HG03457 (cell line): Measurements from ENCODE around the gene PPP1R3D.

ENCODE experiments used
- ATAC-seq: cut with Tn5 transposase; IDR thresholded peaks from one replicate; pipeline ENCODE4 v1.9.1; 2021; ENCODE audit warnings: moderate number of reproducible peaks; ENCODE audit not compliant: unreplicated experiment

PPP1R3D gene

DNA sequence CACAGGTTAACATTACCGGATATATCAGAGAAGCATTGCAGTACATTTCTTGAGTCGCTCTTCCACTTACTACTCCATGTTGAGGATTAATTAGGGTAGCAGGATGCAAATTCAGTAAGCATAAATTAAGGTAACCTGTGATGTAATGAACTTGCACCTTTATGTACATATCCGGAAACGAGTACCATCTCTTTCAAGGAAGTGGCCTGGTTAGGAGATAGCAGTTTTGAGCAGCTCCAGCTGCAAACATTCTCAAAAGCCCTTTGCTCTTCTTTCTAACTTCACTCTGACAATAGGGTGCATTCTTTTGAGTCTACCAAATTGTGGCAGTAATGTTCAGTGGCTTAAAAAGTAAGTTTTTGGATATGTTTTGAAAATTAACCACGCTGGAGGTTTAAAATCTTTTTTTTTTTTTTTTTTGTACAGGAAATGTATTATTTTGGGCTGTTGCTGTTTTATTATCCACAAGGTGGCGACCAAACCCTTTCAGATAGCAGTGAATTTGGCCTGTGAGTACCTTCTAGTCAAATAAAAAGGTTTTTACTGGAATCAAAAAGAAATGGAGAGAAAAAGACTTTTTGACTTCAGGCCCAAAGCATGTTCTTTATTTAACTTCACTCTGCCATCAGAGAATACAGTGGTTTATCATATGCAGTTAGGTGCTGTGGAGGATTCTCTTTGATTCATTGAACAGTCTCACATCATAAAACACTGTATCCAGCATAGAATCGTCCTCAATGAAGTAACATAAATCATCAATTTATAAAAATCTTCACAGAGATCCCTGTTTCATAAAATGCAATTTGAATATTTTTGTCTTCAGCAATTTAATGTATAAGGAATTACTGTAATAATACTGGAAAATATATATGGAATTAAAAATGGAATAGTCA, 9.0 kb upstream of the PPP1R3D start:
- ATAC-seq = no peak

DNA sequence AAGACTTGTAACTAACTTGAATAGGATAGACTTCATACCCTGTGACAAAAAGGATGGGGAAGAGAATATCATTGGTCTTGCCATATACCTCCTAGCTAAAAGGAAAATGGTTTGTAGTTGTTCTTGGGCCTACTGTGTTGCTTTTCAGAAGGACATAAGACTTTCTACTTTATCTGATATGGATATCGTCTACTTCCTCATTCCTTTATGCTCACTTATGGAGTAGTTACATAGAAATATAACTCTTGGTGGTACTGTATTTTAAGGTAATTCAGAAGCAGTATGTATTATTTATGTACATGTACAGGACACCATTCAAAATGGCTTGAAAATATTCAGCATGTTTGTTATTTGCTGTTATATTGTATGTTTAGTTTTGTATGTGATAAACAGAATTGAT, 8.1 kb upstream of the PPP1R3D start:
- ATAC-seq = no peak

DNA sequence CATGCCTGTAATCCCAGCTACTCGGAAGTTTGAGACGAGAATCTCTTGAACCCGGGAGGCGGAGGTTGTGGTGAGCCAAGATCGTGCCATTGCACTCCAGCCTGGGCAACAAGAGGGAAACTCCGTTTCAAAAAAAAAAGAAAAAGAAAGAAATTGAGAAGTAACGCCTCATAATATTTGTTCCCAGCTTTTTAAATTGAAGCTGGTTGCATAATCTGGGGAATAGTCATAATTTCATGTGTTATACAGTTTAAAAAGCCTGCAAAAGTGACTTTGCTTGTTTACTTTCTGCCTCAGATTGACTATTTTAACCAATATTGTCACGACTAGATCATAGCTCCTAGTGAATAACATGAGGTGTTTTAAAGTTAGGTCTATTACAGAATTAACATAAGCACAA, 7.3 kb upstream of the PPP1R3D start:
- ATAC-seq = no peak

DNA sequence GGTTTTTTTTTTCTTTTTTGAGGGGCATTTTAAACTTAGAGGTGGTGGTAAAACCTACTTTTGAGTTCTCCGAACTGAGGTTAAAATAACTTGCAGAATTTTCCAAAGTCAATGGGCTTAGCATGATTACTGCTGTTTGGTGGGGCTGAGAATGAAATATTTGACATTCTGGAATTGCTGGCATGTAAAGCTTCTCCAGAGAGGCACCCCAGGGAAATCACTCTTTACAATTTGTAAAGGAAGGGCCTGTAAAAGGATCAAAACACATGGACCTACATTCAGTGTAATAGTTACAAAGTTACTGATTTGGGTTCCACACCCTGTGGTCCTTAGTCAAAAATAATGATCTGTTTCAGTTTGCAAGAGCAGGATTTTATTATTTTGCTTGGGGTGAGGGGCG, 5.6 kb upstream of the PPP1R3D start:
- ATAC-seq = no peak

DNA sequence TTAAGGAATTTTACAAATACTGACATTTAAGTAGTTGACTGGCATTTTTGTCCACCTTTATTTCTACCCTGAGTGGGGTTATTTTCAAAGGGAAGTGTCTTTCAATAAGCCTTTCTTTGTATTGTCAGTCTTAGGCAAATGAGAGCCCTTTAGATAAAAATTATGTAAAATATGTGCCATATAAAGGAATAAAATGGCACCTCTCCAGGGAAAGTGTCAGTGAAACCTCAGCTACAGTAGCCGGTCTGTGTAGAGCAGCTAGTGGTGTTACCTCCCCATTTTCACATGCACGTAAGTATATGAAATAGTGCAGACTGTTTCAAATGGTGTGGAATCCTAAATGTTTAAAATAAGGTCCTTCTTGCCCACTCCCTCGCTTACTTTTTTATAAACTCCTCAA, 5.1 kb upstream of the PPP1R3D start:
- ATAC-seq = no peak

DNA sequence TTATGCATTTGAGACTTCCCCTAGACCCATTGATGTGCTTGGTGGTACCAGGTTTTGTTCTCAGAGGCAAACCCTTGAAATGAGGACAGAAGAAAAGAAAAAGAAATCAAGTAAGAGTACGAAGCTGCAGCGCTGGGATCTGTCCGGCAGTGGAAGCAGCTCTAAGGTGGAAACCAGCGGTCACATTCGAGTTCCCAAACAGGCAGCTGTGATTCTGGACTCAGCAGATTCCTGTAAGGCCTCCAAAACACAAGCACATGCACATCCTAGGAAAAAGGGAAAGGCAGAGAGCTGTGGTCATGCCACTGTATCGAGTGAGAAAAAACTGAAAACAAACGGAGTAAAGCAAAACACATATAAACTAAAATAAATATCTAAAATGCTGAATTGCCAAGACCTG, 4.6 kb upstream of the PPP1R3D start:
- no peak for ATAC-seq

DNA sequence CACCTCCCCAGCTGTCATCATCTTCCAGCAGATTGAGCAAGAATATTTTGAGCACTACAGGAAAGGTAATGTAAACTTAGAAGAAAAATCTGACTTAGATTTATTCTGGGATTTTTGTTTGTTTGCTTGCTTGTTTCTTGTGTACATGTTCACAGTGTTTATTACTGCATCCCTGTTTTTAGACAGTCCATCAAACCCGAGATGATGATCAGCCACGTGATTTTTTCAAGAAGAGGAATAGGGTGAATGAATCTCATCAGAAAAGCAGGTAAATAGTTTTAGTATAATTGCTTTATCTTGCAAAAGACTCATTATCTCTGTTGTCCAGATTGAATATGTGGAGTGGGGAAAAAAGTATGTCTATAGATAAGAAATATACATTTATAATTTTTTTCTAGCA, 2.1 kb upstream of the PPP1R3D start:
- ATAC-seq = no peak

DNA sequence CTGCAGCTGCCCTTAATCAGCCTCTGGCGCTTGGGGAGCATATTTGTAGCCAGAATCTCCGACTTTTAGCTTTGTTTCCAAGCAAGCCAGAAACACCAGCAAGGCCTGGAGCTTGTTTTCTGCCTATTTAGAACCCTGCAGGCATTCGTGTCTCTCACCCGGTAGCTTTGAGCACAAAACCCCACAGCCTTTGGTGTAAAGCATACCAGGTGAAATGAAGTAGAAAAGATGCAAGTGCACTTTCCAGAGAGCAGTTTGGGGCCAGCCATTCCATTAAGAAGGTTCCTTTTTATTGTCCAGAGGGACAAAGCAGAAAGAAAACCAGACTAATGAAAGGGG, 820 bp upstream of the PPP1R3D start:
- ATAC-seq = no peak

DNA sequence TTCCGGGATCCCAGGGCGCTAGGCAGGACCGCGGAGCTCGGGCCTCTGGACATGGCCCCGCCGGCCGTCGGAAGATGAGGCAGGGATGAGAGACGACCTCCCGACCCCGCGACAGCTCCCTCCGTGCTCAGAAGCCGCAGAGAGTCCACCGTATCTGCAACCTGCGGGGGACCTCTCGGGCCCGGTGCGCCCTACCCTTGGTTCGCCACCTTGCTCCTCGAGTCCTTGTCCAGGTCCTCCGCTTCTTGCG, 301 bp downstream of the PPP1R3D start:
- ATAC-seq = peak; percentile 22

DNA sequence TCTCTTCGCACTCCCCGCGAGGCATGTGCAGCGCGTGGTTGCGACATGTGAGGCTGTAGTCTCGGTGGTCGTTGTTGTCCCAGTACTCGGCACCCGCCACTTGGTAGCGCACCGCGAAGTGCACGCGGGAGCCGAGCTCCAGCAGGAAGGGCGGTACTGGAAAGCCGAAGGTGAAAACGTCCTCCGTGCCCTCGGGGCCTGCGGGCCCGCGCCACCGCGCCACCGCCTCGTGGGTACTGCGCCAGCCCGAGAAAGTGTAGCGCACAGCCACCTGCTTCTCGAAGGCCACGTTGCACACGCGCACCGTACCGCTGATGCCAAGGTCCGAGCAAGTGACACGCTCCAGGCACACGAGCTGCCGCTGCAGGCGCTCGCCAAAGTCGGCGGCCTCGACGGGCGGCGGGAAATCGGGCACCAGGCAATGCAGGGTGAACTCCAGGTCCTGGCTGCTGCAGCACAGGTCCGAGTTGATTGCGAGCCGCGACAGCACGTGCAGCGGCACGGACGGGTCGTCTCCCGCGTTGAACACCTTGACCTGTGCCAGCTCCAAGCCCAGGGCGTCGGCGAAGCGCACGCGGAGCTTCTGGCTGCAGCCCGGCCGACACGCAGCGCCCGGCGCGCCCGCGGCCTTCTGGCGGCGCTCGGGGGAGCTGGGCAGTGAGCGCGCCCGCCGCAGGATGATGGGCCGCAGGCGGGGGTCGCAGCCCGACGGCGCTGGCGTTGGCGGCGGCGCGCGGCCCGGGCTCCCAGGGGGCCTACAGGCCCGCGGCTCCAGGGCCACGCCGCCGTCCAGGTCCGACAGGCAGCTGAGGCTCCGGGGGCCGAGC, 840 bp downstream of the PPP1R3D start:
- ATAC-seq = peak; percentile 20

DNA sequence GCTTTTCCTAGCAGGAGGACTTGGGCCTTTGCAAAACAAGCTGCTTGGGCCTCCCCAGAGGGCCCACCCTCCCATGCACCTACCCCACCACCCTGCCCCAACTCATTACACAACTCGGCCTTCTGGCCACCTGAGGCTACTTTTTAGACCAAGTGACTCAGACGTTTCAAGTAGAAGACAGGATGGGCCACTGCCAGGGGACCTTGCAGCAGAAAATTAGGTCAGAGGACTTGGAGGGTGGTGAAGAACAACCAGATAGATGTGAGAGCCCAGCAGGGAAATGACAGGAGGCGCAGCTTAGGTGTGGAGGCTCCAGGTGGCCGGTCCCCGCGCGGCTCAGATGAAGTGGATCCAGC, 1.4 kb downstream of the PPP1R3D start:
- ATAC-seq = no peak

DNA sequence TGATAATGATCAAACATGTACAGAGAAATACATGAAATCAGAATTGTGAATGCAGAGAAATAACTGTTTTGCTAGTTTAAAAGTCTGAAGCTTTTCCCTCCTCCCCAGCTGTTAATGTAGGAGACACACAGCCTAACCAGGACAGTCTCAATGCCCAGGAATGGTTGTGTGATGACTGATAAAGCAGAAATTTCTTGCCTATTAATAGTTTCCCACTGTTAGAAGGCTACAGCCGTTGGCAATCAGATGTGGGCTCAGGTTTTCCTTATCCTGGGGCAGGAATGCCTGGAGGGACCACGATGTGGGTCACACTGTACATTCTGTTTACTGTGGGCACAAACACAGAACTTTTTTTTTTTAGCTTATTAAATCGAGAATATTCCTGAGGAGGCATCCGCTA, 1.9 kb downstream of the PPP1R3D start:
- no peak for ATAC-seq

DNA sequence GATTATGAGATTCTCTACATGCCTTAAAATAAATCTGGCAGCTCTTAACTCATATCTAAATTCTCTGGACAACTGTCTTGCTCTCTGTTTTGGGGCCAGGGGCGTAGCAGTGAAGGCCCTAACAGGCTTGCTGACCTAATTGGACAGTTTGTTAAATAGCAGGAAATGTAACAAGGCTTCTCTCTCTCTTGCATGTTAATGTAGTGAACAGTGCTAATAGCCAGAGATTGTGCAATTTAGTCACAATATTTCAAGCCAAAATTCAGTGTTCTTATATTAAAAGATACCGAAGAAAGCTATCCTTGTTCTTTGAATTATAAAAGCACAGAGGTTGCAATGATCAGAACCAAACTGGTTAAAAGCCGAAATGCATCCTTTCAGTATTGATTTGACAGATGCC, 3.0 kb downstream of the PPP1R3D start:
- ATAC-seq = no peak

DNA sequence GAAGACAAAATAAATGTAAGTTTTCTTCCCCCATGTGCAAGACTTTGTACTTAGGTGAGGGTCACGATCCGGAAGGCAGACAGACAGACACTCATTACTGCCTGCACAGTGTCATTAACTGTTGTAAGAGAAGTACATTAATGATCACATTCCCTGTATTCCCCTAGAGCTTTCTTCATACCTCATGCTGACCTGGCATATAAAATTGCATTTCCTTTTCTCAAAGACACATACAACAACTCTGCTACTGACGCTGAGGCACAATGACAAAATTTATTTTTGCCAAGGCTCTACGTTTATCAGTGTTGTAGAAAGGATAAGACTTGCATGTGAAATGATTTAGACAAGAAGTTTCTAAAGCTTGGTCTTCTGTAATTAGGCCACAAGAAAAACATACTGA, 3.7 kb downstream of the PPP1R3D start:
- ATAC-seq = no peak

DNA sequence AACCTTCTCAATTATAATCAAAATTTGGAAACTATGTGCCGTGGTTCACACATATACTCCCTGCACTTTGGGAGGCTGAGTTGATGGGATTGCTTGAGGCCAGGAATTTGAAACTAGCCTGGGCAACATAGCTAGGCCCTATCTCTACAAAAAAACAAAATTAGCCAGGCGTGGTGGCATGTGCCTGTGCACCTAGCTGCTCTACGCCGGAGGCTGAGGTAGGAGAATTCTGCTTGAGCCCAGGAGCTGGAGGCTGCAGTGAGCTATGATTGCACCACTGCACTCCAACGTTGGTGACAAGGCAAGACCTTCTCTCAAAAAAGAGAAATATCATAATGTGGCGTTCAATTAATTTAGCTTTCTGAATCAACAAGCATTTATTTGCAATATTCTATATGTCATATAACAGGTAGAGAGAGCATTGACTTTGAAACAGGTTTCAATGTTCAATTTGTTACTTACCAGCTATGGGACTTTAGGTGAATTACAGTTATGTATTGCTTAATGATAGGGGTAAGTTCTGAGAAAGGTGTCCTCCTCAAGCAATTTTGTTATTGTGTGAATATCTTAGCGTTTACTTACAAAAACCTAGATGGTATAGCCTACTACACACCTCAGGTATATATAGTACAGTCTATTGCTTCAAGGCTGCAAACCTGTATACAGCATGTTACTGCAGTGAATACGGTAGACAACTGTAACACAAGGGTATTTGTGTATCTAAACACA, 4.5 kb downstream of the PPP1R3D start:
- no peak for ATAC-seq

DNA sequence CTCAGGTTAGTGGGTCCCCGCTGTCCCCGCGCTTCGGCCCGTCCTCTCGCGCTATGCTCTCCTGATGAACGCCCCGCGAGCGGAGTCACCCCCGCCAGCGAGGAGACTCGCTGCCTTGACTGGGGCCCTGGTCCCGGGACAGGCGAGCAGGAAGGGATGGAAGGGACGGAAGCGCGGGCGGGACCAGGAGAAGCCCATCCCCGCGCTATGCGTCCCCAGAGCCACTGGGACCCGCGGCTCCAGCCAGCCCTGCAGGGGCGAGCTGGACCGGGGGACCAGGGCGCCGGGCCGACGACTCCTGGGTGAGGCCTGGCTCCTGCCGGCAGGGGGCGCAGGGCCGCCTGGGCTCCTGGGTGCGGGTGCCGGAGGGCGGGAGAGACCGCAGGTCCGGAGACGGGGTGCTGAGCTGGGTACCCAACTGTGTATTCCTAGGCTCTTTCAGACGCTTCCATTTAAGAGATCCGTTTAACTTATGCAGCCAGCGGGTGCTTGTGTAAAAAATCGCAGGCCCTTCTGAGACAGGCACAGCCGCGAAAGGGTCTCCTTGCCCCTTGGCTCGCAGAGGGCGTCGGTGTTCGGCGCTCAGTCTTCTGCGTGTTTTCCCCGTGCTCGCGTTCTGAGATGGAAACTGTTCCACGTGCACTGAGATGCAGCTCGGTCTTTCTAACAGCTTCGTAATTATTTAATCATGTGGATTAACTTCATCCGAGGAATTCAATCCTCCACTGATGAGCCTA, 6.1 kb downstream of the PPP1R3D start:
- ATAC-seq = peak; percentile 74

DNA sequence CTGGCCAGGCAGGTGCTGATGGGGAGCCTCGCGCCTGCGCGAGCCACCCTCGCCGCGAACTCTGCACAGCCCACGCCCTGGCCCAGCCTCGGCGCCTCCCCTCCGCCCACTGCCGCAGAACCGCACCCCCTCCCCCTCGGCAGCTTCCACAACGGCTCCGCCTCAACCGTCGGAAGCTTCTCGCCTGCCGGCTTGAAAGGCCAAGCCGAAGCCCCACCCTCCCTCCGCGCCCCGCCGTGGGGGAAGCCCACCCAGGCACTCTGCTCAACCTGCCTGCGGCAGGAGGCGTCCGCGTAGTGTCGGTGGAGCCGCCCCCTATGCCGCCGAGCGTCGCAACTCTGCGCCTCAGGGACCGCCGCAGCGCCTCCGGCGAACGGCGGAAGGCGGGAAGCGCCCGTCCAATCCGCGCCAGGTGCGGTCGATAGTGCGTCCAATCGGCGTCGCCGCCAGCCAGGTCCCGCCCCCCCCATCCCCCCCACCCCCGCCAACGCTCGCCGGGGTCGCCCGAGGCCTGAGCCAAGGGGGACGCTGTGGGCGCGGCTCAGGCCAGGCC, 6.7 kb downstream of the PPP1R3D start, which contains the start of gene SYCP2:
TSS of gene SYCP2 (minus strand) at position 342 of the 553 bp plus-strand sequence. CDS start 11,224 bp downstream, outside the sequence.
- no peak for ATAC-seq

DNA sequence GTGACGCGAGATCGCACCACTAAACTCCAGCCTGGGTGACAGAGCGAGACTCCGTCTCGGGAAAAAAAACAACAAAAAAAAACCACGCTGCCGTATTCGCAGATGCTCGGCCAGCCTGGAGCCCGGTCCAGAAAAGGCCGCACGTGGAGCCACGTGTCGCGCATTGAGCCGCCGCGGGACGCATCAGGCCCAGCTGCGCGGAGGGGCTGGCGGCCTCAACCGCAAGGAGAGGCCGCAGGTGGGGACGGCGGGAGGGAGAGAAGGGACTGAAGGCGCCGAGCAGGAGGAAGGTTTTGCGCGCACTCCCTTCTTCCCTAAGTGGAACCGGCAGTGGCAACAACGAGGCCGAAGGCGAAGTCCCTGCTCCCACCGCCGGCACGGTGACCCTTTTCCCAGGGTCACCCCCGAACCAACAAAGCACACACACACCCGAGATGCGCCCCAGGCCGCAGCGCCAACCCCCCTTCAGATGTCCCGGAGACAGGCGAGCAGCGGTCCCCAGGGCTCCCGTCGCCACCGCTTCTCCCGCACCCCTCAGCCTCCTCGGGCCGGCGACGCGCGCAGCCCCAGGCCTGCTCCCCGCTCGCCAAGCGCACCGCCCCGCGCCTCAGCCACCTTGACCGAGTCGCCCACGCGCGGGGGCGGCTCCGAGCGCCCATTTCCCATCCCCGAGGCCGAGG, 7.3 kb downstream of the PPP1R3D start:
- no peak for ATAC-seq

DNA sequence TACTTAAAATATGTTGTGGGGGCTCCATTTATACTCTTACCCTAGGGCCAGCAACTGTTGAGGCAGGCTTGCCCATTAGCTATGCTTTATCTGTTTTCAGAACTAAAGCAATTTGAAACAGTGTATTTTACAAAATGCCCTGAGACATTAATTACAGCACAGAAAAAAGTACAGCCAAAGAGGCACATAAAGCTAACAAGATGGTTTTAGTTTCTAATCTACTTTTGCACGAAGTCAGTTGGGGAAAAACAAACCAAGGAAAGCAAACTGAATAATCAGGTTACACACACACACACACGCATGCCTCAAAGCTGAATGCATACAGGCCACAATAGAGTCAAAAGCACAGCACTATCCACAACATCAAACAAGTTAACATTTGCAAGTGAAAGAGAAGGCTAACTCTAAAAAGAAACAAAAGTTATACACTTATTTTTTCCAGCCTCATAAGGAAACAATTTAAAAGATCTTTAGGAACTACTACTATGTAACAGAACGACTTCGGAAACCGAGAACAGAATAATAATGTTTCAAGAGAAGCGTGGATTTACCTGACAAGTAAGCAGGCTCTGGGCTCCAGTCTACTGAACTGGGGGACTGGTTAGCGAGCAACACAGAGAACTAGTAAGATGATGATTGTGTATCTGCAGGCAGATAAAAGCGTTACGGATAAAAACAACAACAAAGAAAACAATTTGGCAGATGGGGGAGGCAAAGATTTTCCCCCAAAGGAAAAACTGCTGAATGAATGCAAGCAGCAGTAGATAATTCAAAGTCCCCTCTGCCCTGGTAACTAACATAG, 8.4 kb downstream of the PPP1R3D start:
- ATAC-seq = no peak

DNA sequence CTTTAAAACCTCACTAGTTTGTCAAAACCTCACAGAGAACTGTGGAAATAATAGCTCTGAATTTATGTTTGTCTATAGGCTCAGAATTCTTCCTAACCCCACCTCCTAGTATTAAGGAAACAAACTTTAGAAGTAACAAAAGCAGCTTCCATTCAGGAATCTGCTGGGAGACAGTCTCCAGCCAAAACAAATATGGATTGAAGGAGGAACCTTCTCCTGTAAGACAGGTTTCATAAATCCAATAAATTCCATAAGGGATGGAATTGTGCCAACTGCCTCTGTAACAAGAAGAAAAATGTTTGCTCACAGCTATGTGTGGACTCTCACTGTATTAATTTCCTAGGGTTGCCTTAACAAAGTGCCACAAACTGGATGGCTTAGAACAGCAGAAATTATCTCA, 14.2 kb downstream of the PPP1R3D start:
- ATAC-seq = no peak
